ENCODE results near the gene ATP10A. TPM values are rescaled to one million over a fixed set of nuclear protein-coding genes. Genes with fewer than 3 reads are reported as not detected.

The ATP10A gene
- total RNA-seq: 0.97 and 1.4 TPM in 2 replicates

GRCh38 chr15:25863111-25863967 is at the start of gene ATP10A:
Gene ATP10A (minus strand): TSS chr15:25863327. CDS start chr15:25863096, 231 bp downstream.

Measured in cardiac atrium fibroblast (primary cell).